Glutamatergic neuron (in vitro differentiated cells): ENCODE measurements around the gene CNTNAP2. TPM values are rescaled to one million over a fixed set of nuclear protein-coding genes. Genes with fewer than 3 reads are reported as not detected.
A peak's percentile ranks its signal among the peaks of the same experiment; 100 is the strongest.

ENCODE experiments used
- DNase-seq: peaks from one replicate; pipeline ENCODE4 v3.0.0; 2022
- H3K27ac Mint-ChIP-seq: one replicate; pipeline ENCODE4 v1.8.0; 2020; ENCODE audit warnings: mild to moderate bottlenecking, mixed read lengths, inconsistent platforms; ENCODE audit not compliant: unreplicated experiment
- H3K27me3 Mint-ChIP-seq: one replicate; pipeline ENCODE4 v1.8.0; 2020; ENCODE audit warnings: mild to moderate bottlenecking, moderate library complexity, mixed read lengths, inconsistent platforms; ENCODE audit not compliant: unreplicated experiment
- H3K36me3 Mint-ChIP-seq: one replicate; pipeline ENCODE4 v1.8.0; 2020; ENCODE audit warnings: mild to moderate bottlenecking, mixed read lengths, inconsistent platforms; ENCODE audit not compliant: unreplicated experiment
- H3K4me1 Mint-ChIP-seq: one replicate; pipeline ENCODE4 v1.8.0; 2020; ENCODE audit warnings: mild to moderate bottlenecking, low read depth, mixed read lengths, inconsistent platforms; ENCODE audit not compliant: unreplicated experiment
- H3K4me3 Mint-ChIP-seq: one replicate; pipeline ENCODE4 v1.8.0; 2020; ENCODE audit warnings: mild to moderate bottlenecking, mixed read lengths, inconsistent platforms; ENCODE audit not compliant: unreplicated experiment
- H3K9me3 Mint-ChIP-seq: one replicate; pipeline ENCODE4 v1.8.0; 2020; ENCODE audit warnings: mild to moderate bottlenecking, moderate library complexity, mixed read lengths, inconsistent platforms; ENCODE audit not compliant: unreplicated experiment
- CTCF ChIP-seq: fragments of 200-600 bp; sonication (generic); IDR thresholded peaks from one replicate; pipeline ENCODE4 v1.5.0; 2021; ENCODE audit not compliant: partially characterized antibody, unreplicated experiment
- total RNA-seq: library from RNA; stranded (reverse); fragmentation: NEBNext Ultra II Directional; extraction: Animal tissue kit (Norgen Biotek cat#: 25700); gene quantifications from one replicate; pipeline ENCODE4 v1.2.1, GENCODE V29; 2021; ENCODE audit not compliant: unreplicated experiment

CNTNAP2 gene
- total RNA-seq, 1 donor from 2014 or later = 25.8 TPM

GRCh38 chr7:146115548-146115850 is 1.1 kb upstream of the CNTNAP2 start:
- Mint-ChIP-seq H3K9me3 (peaks cover 13% of the 10 kb centered on the region), H3K27ac (peak overlapping the region; percentile 90), H3K4me1 (peaks cover 19% of the 10 kb centered on the region), H3K4me3 (peak overlapping the region; percentile 94), H3K27me3 (peaks cover 1% of the 10 kb centered on the region), H3K36me3 (no peaks in the 10 kb centered on the region)
- DNase-seq = peak; percentile 87
- TF ChIP-seq CTCF = no peak

GRCh38 chr7:146115851-146116520 is 615 bp upstream of the CNTNAP2 start:
- peak overlapping the region; percentile 94 for H3K27ac Mint-ChIP-seq
- H3K9me3 Mint-ChIP-seq = peaks cover 13% of the 10 kb centered on the region
- H3K36me3 Mint-ChIP-seq = no peaks in the 10 kb centered on the region
- peaks cover 19% of the 10 kb centered on the region for H3K4me1 Mint-ChIP-seq
- no peak for TF ChIP-seq CTCF
- peak; percentile 69 for DNase-seq
- H3K27me3 Mint-ChIP-seq = peaks cover 1% of the 10 kb centered on the region
- peak overlapping the region; percentile 94 for H3K4me3 Mint-ChIP-seq

- H3K27ac Mint-ChIP-seq = no peak overlapping the region
- H3K36me3 Mint-ChIP-seq = no peaks in the 10 kb centered on the region
- H3K27me3 Mint-ChIP-seq = peaks cover 1% of the 10 kb centered on the region
- DNase-seq = no peak
- peaks cover 17% of the 10 kb centered on the region for H3K4me1 Mint-ChIP-seq
- no peak for TF ChIP-seq CTCF
- H3K9me3 Mint-ChIP-seq = peaks cover 13% of the 10 kb centered on the region
- peak overlapping the region; percentile 94 for H3K4me3 Mint-ChIP-seq
These were observed 975 bp downstream of the CNTNAP2 start for GRCh38 chr7:146117576-146117975.

GRCh38 chr7:146119002-146119401 is 2.4 kb downstream of the CNTNAP2 start:
- no peak for TF ChIP-seq CTCF
- H3K4me3 Mint-ChIP-seq = no peak overlapping the region
- H3K27me3 Mint-ChIP-seq = peaks cover 1% of the 10 kb centered on the region
- H3K9me3 Mint-ChIP-seq = peaks cover 13% of the 10 kb centered on the region
- peaks cover 17% of the 10 kb centered on the region for H3K4me1 Mint-ChIP-seq
- H3K36me3 Mint-ChIP-seq = no peaks in the 10 kb centered on the region
- no peak overlapping the region for H3K27ac Mint-ChIP-seq
- DNase-seq = no peak

GRCh38 chr7:146123715-146124114 is 7.1 kb downstream of the CNTNAP2 start:
- no peaks in the 10 kb centered on the region for H3K27me3 Mint-ChIP-seq
- no peak overlapping the region for H3K27ac Mint-ChIP-seq
- no peaks in the 10 kb centered on the region for H3K4me1 Mint-ChIP-seq
- no peak overlapping the region for H3K4me3 Mint-ChIP-seq
- no peak for DNase-seq
- no peaks in the 10 kb centered on the region for H3K36me3 Mint-ChIP-seq
- TF ChIP-seq CTCF = no peak
- no peaks in the 10 kb centered on the region for H3K9me3 Mint-ChIP-seq
